Measurements from ENCODE around the gene OR2F2.

OR2F2 gene

GRCh38 chr7:143914938-143915652 is 19.9 kb upstream of the OR2F2 start:
- no peak for DNase-seq

DNA sequence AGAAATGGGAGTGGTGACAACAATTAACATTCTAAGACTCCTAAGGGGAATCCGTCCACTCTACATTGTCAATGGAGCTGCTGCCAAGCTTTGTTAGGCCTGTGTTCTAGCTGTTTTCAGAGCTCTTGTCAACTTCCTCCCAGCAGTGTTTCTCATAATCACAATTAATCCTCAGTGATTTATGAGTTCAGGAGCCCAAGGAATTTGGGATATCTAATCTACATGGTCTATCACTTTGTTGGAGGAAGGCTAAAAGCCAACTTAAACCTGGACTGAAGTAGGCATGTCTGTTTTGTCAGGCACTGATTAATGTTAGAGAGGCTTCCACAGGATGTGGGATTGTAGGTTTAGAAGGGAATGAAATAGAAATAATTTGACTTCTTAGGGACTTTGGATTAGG is 10.2 kb upstream of the OR2F2 start:
- no peak for DNase-seq

GRCh38 chr7:143929224-143929920 is 5.7 kb upstream of the OR2F2 start:
- DNase-seq, result no peak

GRCh38 chr7:143931739-143932138 is 3.3 kb upstream of the OR2F2 start:
- DNase-seq, result no peak

DNA sequence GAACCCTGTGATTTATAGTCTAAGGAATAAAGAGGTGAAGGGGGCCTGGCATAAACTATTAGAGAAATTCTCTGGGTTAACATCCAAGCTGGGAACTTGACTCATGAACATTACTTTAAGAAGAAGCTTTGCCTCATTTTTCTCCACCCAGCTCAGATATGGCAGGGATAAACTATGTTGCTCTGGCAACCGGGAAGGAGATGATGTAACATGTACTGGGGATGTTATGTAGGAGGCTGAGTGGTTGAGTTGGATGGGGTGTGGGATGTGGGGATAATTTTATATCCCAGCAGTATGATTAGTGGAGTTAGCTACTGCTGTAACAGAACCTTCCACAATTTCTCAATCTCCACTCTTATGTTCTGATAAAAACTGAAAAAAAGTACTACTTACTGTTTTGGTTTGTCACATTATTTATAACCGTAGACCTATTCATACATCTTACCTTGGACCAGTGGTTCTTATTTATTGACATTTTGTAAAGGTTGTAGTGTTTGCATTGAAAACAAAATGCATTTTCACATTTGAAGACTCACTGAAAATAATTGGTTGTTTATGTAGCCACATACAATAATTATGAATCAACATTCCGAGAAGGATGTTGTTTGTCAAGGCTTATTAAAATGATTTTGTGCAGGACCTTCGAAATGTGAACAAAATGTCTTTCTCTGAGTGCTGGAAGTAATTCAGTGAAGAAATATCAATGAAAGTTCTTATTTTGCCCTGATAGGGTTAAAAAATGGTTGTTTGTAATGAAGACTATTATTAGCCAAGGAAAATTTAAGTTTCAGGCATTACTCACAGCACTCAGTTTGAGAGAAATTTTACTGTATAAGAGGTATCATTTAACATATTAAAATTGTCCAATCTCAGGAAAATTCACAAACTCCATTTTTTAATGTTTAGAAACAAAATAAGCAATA is 1.3 kb downstream of the OR2F2 start:
- no peak for DNase-seq

GRCh38 chr7:143938379-143939243 is 3.6 kb downstream of the OR2F2 start:
- DNase-seq, result no peak

GRCh38 chr7:143945423-143945822 is 10.4 kb downstream of the OR2F2 start:
- no peak for DNase-seq

DNA sequence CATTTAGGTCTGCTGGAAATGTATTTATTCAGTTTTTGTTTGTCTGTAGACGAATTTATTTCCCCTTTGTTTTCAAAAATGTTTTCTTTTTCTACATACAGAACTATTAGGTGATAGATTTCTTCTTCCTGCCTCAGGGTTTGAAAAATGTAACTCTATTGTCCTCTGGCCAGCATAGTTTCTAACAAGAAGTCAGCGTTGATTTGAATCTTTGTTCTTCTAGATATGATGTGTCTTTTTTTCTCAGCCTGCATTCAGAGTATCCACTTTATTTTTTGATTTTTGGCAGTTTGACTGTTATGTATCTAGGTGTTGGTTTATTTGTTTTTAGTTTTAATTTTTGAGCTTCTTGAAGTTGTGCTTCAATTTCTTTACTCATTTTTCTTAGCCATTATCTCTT is 12.1 kb downstream of the OR2F2 start:
- no peak for DNase-seq

GRCh38 chr7:143948733-143949132 is 13.7 kb downstream of the OR2F2 start:
- no peak for DNase-seq

GRCh38 chr7:143953421-143953820 is 18.4 kb downstream of the OR2F2 start:
- DNase-seq, result no peak

DNA sequence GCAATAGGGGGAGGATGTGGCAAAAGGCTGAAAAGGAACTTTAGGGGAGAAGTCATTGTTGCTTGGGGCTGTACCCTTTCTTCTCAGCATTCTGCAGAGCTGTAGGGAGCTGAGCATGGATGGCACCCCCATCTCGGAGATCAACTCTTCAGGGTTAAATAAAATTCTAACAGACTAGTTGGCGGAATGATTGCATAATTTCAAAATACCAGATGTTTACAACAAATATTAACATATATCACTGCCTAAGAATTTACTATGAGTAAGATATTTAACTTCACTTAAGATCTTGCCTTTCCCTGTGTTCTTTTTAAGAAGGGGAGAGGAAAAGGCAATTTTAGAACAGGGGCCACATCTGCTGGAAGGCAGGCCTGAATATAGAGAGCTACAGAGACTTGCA is 19.1 kb downstream of the OR2F2 start:
- DNase-seq, result no peak

GRCh38 chr7:143954544-143954943 is 19.5 kb downstream of the OR2F2 start, which contains the start of gene OR2F1:
TSS of gene OR2F1 (plus strand) at chr7:143954844. CDS start at chr7:143959971, 5,127 bp downstream.
- no peak for DNase-seq

GRCh38 chr7:143958781-143959180 is 23.7 kb downstream of the OR2F2 start:
- no peak for DNase-seq

- DNase-seq, result no peak
Measured at GRCh38 chr7:143960813-143961610, 26.0 kb downstream of the OR2F2 start.

- no peak for DNase-seq
Measured at GRCh38 chr7:143965280-143965679, 30.2 kb downstream of the OR2F2 start.

GRCh38 chr7:143967398-143967797 is 32.4 kb downstream of the OR2F2 start:
- DNase-seq, result no peak

GRCh38 chr7:143973870-143974416 is 38.9 kb downstream of the OR2F2 start:
- no peak for DNase-seq

DNA sequence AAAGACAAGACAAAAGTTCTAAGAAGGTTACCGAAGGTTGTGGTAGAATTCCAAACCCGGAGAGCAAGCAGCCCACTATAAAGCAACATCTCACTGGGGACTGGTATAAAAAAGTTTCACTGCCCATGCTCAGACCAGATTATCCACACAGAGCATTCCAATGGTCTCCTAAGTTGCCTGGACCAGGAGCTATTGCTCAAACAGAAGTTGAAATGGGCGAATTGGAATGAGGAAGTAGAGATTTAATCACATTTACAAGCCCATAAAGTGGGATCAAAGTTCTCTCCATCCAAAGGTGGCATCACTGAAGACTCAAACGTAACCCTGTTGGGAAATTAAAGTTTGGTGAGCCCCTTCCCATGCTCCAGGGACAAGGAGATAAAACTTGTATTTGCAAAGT is 39.4 kb downstream of the OR2F2 start:
- DNase-seq, result no peak

- no peak for DNase-seq
Measured at GRCh38 chr7:143975617-143976016, 40.6 kb downstream of the OR2F2 start.

DNA sequence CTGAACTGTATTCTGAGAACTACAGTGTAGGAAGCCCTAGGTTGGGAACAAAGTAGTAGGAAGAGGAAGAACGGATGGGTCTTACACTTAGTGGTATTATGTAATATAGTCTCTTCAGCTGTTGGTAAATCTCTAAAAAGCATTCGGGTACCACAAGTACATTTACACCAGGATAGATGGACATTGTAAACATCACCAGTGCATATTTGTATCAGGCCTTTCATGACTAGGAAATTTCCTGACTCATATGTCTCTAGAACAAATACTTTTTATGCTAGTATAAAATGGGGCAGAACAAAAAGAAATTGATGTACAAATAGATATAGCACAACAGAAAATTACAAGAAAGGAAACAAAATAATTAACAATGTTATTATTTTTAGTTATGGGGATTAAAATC is 43.6 kb downstream of the OR2F2 start:
- DNase-seq, result no peak

- no peak for DNase-seq
Measured at GRCh38 chr7:143979359-143979758, 44.3 kb downstream of the OR2F2 start.
